ENCODE results near the gene TMEM31. TPM values are rescaled to one million over a fixed set of nuclear protein-coding genes. Genes with fewer than 3 reads are reported as not detected.

The TMEM31 gene
- total and polyA plus RNA-seq, 2 donors (not counting 1 experiment from before 2014, with no cell fraction given), result 0.25 TPM; not detected in 1

DNA sequence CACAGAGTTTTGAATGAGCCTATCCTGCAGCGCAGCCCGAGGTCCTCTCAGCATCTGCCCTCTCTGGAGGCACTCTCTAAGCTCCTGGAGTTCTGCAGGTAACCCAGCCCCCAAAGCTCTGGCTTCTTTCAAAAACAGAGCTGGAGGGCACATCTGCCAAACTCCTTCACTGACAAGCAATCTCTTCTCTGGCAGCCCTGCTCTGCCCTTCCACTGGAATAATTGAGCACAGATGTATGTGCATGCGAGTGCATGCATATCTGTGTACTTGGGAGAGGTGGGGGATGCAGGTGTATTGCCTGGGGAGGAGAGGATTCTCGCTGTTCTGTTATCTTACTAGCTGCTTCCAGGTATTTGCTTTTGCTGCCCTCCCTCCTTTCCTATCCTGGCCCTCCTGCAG, 43.7 kb downstream of the TMEM31 start:
- Histone ChIP-seq H3K27ac (ENCODE audit: low read length in 2 of 2) (no peak overlapping the region), H2AFZ (ENCODE audit: insufficient read depth, low read depth, low read length, poor library complexity, severe bottlenecking) (no peak overlapping the region), H3K4me3 (ENCODE audit: control extremely low read depth in 1 of 5, extremely low read depth in 1 of 5, insufficient read depth in 1 of 5, low read depth in 2 of 5, low read length in 4 of 5) (no peak overlapping the region), H4K20me1 (ENCODE audit: control insufficient read depth, insufficient read depth, low read length, poor library complexity, severe bottlenecking) (no peaks in the 10 kb centered on the region), H3K27me3 (replicated peaks in 1 of 4; ENCODE audit: control extremely low read depth in 1 of 4, control insufficient read depth in 3 of 4, insufficient read depth in 4 of 4, low read length in 3 of 4) (no peaks in the 10 kb centered on the region), H3K79me2 (ENCODE audit: control insufficient read depth, insufficient read depth, low read length) (no peaks in the 10 kb centered on the region), H3K4me2 (replicated peaks; ENCODE audit: low read depth, low read length, poor library complexity, severe bottlenecking) (no peak overlapping the region), H3K4me1 (ENCODE audit: control insufficient read depth in 2 of 2, insufficient read depth in 2 of 2, low read length in 2 of 2) (no peaks in the 10 kb centered on the region), H3K36me3 (replicated peaks in 1 of 2; ENCODE audit: control extremely low read depth in 1 of 2, control insufficient read depth in 1 of 2, extremely low read depth in 1 of 2, insufficient read depth in 2 of 2, low read length in 1 of 2) (no peaks in the 10 kb centered on the region), H3K9me3 (ENCODE audit: control extremely low read depth in 1 of 3, control insufficient read depth in 2 of 3, insufficient read depth in 1 of 3, low read length in 2 of 3) (no peaks in the 10 kb centered on the region), H3K9ac (ENCODE audit: low read length) (no peak overlapping the region)
- ChIA-PET CTCF (no interaction called here), POLR2A (no interaction called here)
- Mint-ChIP-seq H3K9me3 (ENCODE audit: insufficient read depth) (peaks cover 2% of the 10 kb centered on the region), H3K27me3 (no peaks in the 10 kb centered on the region), H3K4me3 (no peak overlapping the region), H3K27ac (no peak overlapping the region), H3K4me1 (no peaks in the 10 kb centered on the region)
- ATAC-seq (ENCODE audit: low read depth), result no peak
- TF ChIP-seq, protein P1, sequence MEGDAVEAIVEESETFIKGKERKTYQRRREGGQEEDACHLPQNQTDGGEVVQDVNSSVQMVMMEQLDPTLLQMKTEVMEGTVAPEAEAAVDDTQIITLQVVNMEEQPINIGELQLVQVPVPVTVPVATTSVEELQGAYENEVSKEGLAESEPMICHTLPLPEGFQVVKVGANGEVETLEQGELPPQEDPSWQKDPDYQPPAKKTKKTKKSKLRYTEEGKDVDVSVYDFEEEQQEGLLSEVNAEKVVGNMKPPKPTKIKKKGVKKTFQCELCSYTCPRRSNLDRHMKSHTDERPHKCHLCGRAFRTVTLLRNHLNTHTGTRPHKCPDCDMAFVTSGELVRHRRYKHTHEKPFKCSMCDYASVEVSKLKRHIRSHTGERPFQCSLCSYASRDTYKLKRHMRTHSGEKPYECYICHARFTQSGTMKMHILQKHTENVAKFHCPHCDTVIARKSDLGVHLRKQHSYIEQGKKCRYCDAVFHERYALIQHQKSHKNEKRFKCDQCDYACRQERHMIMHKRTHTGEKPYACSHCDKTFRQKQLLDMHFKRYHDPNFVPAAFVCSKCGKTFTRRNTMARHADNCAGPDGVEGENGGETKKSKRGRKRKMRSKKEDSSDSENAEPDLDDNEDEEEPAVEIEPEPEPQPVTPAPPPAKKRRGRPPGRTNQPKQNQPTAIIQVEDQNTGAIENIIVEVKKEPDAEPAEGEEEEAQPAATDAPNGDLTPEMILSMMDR (IDR thresholded peaks at IDR 0.05), result no peak
- no peak for TF ChIP-seq EZH2 (IDR thresholded peaks at IDR 0.05; ENCODE audit: borderline replicate concordance, insufficient read depth, low read depth, low read length, poor library complexity, severe bottlenecking)
- WGBS (ENCODE audit: insufficient coverage), result 86% methylated on average over 2 of the region's 4 CpGs
- no peak for DNase-seq
- intact Hi-C loops (cut with micrococcal nuclease), result no loop called here

DNA sequence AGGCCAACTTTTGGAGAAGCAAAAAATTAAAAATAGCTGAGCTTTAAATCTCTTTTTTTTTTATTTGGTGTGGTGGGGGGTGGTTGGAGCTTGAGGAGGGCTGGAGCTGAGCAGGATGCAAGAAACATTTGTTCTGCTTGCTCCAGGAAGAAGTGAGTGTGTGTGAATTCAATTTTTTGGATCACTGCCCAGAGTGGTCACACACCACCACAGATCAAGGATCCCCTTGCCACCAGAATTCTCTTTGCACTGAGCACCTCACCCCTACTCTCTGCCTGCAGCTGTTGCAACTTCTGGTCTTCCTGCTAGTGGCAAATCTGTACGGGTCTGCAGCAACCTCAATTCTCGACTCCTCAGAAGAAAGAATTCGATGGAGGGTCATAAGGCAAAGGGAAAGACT, 46.0 kb downstream of the TMEM31 start:
- POLR2A ChIA-PET, result no interaction called here

More for the DNA sequence above, 46.0 kb downstream of the TMEM31 start:
- TF ChIP-seq, protein P1 (IDR thresholded peaks at IDR 0.05), result no peak
- no peak for TF ChIP-seq EZH2 (IDR thresholded peaks at IDR 0.05; ENCODE audit: borderline replicate concordance, insufficient read depth, low read depth, low read length, poor library complexity, severe bottlenecking)
- Histone ChIP-seq H3K27me3 (replicated peaks in 1 of 4; ENCODE audit: control extremely low read depth in 1 of 4, control insufficient read depth in 3 of 4, insufficient read depth in 4 of 4, low read length in 3 of 4) (no peaks in the 10 kb centered on the region), H3K4me1 (ENCODE audit: control insufficient read depth in 2 of 2, insufficient read depth in 2 of 2, low read length in 2 of 2) (no peaks in the 10 kb centered on the region), H3K4me2 (replicated peaks; ENCODE audit: low read depth, low read length, poor library complexity, severe bottlenecking) (no peak overlapping the region), H2AFZ (ENCODE audit: insufficient read depth, low read depth, low read length, poor library complexity, severe bottlenecking) (no peak overlapping the region), H3K4me3 (ENCODE audit: control extremely low read depth in 1 of 5, extremely low read depth in 1 of 5, insufficient read depth in 1 of 5, low read depth in 2 of 5, low read length in 4 of 5) (no peak overlapping the region), H3K79me2 (ENCODE audit: control insufficient read depth, insufficient read depth, low read length) (no peaks in the 10 kb centered on the region), H3K9ac (ENCODE audit: low read length) (no peak overlapping the region), H4K20me1 (ENCODE audit: control insufficient read depth, insufficient read depth, low read length, poor library complexity, severe bottlenecking) (no peaks in the 10 kb centered on the region), H3K36me3 (replicated peaks in 1 of 2; ENCODE audit: control extremely low read depth in 1 of 2, control insufficient read depth in 1 of 2, extremely low read depth in 1 of 2, insufficient read depth in 2 of 2, low read length in 1 of 2) (no peaks in the 10 kb centered on the region), H3K27ac (ENCODE audit: low read length in 2 of 2) (no peak overlapping the region), H3K9me3 (ENCODE audit: control extremely low read depth in 1 of 3, control insufficient read depth in 2 of 3, insufficient read depth in 1 of 3, low read length in 2 of 3) (no peaks in the 10 kb centered on the region)
- DNase-seq, result no peak
- Mint-ChIP-seq H3K27ac (no peak overlapping the region), H3K9me3 (ENCODE audit: insufficient read depth) (peaks cover 2% of the 10 kb centered on the region), H3K4me1 (no peaks in the 10 kb centered on the region), H3K4me3 (no peak overlapping the region), H3K27me3 (no peaks in the 10 kb centered on the region)
- intact Hi-C loops (cut with micrococcal nuclease), result no loop called here
- ATAC-seq (ENCODE audit: low read depth), result no peak
- CTCF ChIA-PET, result no interaction called here
- WGBS (ENCODE audit: insufficient coverage), result no CpG with 5 or more reads among the region's 3 CpGs

Data from B cell (primary cell).